HepG2 (cell line): ENCODE results near the gene MEIS3.

Experiments
- BHLHE40 ChIP-seq: IDR thresholded peaks from 2 replicates; pipeline ENCODE4 v1.6.1; 2011; ENCODE audit warnings: low read length, improper control_type of control experiment
- CREB1 ChIP-seq, 2 experiments: fragments of 450-650 bp in 1 of 2; IDR thresholded peaks; 2 replicates each; pipeline ENCODE4 v1.6.1; 2016 to 2017; ENCODE audit warnings: control low read depth in 1 of 2, mild to moderate bottlenecking in 1 of 2, missing compliant biosample characterization in 1 of 2, missing genetic modification characterization in 1 of 2
- FIP1L1 ChIP-seq: fragments of 200-400 bp; formaldehyde crosslinking; IDR thresholded peaks from 2 replicates; pipeline ENCODE4 v1.6.1; 2018; ENCODE audit warnings: low read depth, mild to moderate bottlenecking, low read length, moderate library complexity, borderline replicate concordance; ENCODE audit not compliant: insufficient read depth
- KLF6 ChIP-seq: IDR thresholded peaks from 2 replicates; pipeline ENCODE4 v1.8.0; 2016; ENCODE audit warnings: missing biosample characterization, missing genetic modification reagents
- ZKSCAN1 ChIP-seq: fragments of 150-350 bp; IDR thresholded peaks from 2 replicates; pipeline ENCODE4 v1.6.1; 2014; ENCODE audit warnings: low read length
- ZSCAN30 ChIP-seq: sonication (generic); formaldehyde crosslinking; IDR thresholded peaks from 2 replicates; pipeline ENCODE4 v1.5.0; 2020; ENCODE audit warnings: mild to moderate bottlenecking, missing genetic modification reagents

DNA sequence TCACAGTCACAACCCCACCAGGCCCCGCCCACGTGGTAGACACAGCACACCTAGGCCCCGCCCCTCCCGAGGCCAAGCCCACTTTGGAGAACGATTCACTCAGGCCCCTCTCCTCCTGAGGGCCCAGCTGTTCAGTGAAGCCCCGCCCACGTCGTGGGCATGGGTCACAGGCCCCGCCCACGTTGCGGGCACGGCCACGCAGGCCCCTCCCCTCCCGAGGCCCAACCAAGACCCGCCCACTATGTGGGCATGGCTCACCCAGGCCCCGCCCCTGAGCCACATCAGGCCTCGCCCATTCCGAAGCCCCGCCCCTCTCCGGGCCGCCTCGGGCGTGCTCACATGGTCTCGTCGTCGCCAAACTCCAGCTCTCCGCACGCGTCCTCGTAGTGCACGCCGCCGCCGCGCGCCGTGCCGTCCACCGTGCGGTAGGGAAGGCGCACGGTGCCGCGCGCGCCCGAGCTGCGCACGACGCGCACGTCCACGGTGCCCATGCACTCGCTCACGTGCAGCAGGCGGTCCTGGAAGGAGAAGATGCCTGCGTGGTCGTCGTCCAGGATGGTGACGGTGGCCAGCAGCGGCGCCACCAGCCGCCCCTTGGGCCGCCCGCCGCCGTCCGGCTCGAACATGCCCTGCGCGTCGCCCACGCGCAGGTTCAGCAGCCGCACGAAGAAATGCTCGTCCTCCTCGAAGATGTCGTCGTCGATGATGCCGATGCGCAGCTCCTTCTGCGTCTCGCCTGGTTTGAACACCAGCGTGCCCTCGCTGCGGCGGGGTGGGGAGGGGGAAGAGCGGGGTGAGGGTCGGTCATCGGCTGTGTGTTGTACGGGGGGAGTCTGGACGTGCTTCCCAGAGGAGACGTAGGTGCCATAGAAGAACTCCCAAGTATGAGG, 28.4 kb upstream of the MEIS3 start:
- TF ChIP-seq ZSCAN30 (CRISPR knock-in tag), result no peak
- TF ChIP-seq CREB1 (IDR thresholded peaks at IDR 0.05), result no peak
- TF ChIP-seq CREB1 (CRISPR knock-in tag; IDR thresholded peaks at IDR 0.05), result no peak
- no peak for TF ChIP-seq ZKSCAN1
- no peak for TF ChIP-seq BHLHE40
- TF ChIP-seq KLF6 (CRISPR knock-in tag), result no peak
- no peak for TF ChIP-seq FIP1L1
